ENCODE results near the gene SPON1. TPM values are rescaled to one million over a fixed set of nuclear protein-coding genes. Genes with fewer than 3 reads are reported as not detected.

The SPON1 gene
- total RNA-seq, 1 experiment from 2014 or later = 0.20 TPM

DNA sequence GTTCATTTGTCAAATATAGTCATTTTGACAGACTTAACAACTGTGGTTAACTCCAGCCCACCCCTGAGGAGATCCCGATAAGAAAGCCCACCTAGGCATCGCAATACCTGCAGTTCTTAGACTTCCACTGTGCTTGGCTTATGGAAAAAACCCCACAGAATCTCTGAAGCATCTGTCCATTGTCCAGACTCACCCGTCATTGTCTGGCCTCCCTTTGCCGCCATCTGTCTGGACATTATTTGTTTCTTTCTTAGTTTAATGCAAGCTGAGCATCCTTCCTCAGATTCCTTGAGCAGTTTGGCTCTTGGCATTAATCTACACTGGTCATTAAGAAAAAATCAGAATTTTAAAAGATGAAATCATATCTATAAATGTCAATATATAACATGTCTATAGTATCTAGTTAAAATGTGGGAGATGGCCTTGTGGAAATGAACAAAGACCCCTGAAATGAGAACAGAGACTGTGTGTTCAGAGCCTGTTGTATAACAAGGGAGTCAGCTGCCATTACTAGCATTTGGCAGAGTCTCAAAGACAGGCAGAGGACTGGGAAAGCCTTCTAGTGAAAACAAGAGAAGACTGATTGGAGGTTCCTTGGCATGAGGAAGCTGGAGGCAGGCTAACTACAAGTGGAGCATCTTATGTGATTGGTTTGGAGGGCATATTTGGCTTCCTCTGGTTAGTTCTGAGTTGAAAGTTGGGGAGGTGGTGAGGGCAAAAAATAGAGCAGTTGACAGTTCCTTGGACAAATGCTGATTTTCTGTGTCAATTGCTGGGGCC lies 80.4 kb downstream of the SPON1 start:
- Histone ChIP-seq H3K4ac (ENCODE audit: low read depth, low read length) (no peak overlapping the region), H3K9me3 (ENCODE audit: control insufficient read depth, low read depth, low read length) (no peaks in the 10 kb centered on the region), H2AK5ac (ENCODE audit: insufficient read length, low read length) (no peak overlapping the region), H4K5ac (ENCODE audit: insufficient read length, low read depth, low read length) (no peak overlapping the region), H2BK120ac (ENCODE audit: low read depth, low read length, poor library complexity, severe bottlenecking) (no peak overlapping the region), H4K20me1 (ENCODE audit: control insufficient read depth, insufficient read depth, insufficient read length) (no peaks in the 10 kb centered on the region), H2BK12ac (ENCODE audit: insufficient read length, low read depth, low read length) (no peak overlapping the region), H2BK20ac (ENCODE audit: low read depth, low read length, poor library complexity, severe bottlenecking) (no peak overlapping the region), H3K4me2 (ENCODE audit: insufficient read depth, insufficient read length, low read length) (no peak overlapping the region), H3K79me1 (ENCODE audit: insufficient read depth, low read depth, low read length, poor library complexity, severe bottlenecking) (no peaks in the 10 kb centered on the region), H2BK5ac (ENCODE audit: insufficient read length, low read length) (no peak overlapping the region), H3T11ph (ENCODE audit: low read length) (no peak overlapping the region), H3K14ac (ENCODE audit: insufficient read depth, low read length) (no peak overlapping the region), H3K4me1 (ENCODE audit: insufficient read depth, low read length) (no peaks in the 10 kb centered on the region), H3K18ac (ENCODE audit: insufficient read length, low read depth, low read length) (no peak overlapping the region), H3K27ac (ENCODE audit: insufficient read length, low read depth, low read length) (no peak overlapping the region), H3K27me3 (ENCODE audit: insufficient read depth, low read length) (no peaks in the 10 kb centered on the region), H4K8ac (replicated peaks; ENCODE audit: insufficient read length, low read depth, low read length) (no peak overlapping the region), H2AFZ (ENCODE audit: low read length) (no peak overlapping the region), H3K56ac (ENCODE audit: insufficient read length, low read depth, low read length) (no peak overlapping the region), H3K79me2 (ENCODE audit: insufficient read depth, low read length) (no peaks in the 10 kb centered on the region), H3K23me2 (ENCODE audit: insufficient read length, low read depth, low read length, poor library complexity, severe bottlenecking) (no peaks in the 10 kb centered on the region), H4K91ac (ENCODE audit: insufficient read length, low read depth, low read length) (no peak overlapping the region), H3K23ac (ENCODE audit: insufficient read length, low read depth, low read length) (no peak overlapping the region), H2BK15ac (ENCODE audit: low read depth, low read length) (no peak overlapping the region), H3K9ac (ENCODE audit: extremely low read depth, insufficient read length, low read length) (no peak overlapping the region)
- Mint-ChIP-seq H3K36me3 (ENCODE audit: insufficient read depth in 1 of 3, low read depth in 3 of 3) (no peaks in the 10 kb centered on the region), H3K4me1 (peaks cover 0 to 8% of the 10 kb centered on the region in 2 experiments; a peak in 3 of 4 replicates), H3K27ac (no peak overlapping the region), H3K27me3 (ENCODE audit: low read depth) (peaks cover 5% of the 10 kb centered on the region; the same call in 1 of the 2 replicates), H3K4me3 (no peak overlapping the region), H3K9me3 (no peaks in the 10 kb centered on the region)
- DNase-seq = no peak
- WGBS (ENCODE audit: extremely low coverage, insufficient read length, low lambda C conversion rate) = no CpG with 5 or more reads among the region's 4 CpGs
- TF ChIP-seq CTCF (conservative IDR thresholded peaks at IDR 0.05) = no peak

All from H9 (cell line).